HEK293T (cell line): Measurements from ENCODE around the gene SLC26A8.

Experiments
- CTCF ChIA-PET: fragments of 350-600 bp; formaldehyde crosslinking; extraction: SDS; loops from one replicate; lab custom pipeline; 2021; ENCODE audit warnings: antibody characterized with exemption, inconsistent platforms; lab: Yijun Ruan, JAX
- POLR2A ChIA-PET: fragments of 350-600 bp; formaldehyde crosslinking; extraction: SDS; loops from one replicate; lab custom pipeline; 2020; ENCODE audit warnings: antibody characterized with exemption, inconsistent platforms; lab: Yijun Ruan, JAX
- DNase-seq: peaks from one replicate; pipeline ENCODE4 v3.0.0; 2012; ENCODE audit warnings: mixed read lengths; ENCODE audit errors: extremely low spot score
- ARNT ChIP-seq: fragments of 450-650 bp; IDR thresholded peaks from 2 replicates; pipeline ENCODE4 v1.6.1; 2017; ENCODE audit warnings: mild to moderate bottlenecking
- BHLHE40 ChIP-seq: fragments of 450-650 bp; IDR thresholded peaks from 2 replicates; pipeline ENCODE4 v1.6.1; 2016; ENCODE audit warnings: mild to moderate bottlenecking, moderate library complexity, borderline replicate concordance
- CTBP1 ChIP-seq: fragments of 450-650 bp; IDR thresholded peaks from 2 replicates; pipeline ENCODE4 v1.6.1; 2016; ENCODE audit warnings: borderline replicate concordance
- ELF4 ChIP-seq: fragments of 450-650 bp; IDR thresholded peaks from 2 replicates; pipeline ENCODE4 v1.6.1; 2017; ENCODE audit warnings: antibody characterized with exemption
- FOXA1 ChIP-seq: fragments of 450-650 bp; IDR thresholded peaks from 2 replicates; pipeline ENCODE4 v1.6.1; 2016; ENCODE audit warnings: mild to moderate bottlenecking
- FOXK2 ChIP-seq: fragments of 450-650 bp; IDR thresholded peaks from 2 replicates; pipeline ENCODE4 v1.6.1; 2016; ENCODE audit warnings: mild to moderate bottlenecking
- FOXM1 ChIP-seq: fragments of 450-650 bp; IDR thresholded peaks from 2 replicates; pipeline ENCODE4 v1.6.1; 2017; ENCODE audit warnings: mild to moderate bottlenecking, borderline replicate concordance
- HDGF ChIP-seq: fragments of 450-650 bp; IDR thresholded peaks from 2 replicates; pipeline ENCODE4 v1.6.1; 2017; ENCODE audit warnings: antibody characterized with exemption, borderline replicate concordance
- L3MBTL2 ChIP-seq: fragments of 450-650 bp; conservative IDR thresholded peaks from 2 replicates; pipeline ENCODE4 v1.6.1; 2016; ENCODE audit warnings: mild to moderate bottlenecking
- LEF1 ChIP-seq: fragments of 450-650 bp; IDR thresholded peaks from 2 replicates; pipeline ENCODE4 v1.6.1; 2017; ENCODE audit warnings: mild to moderate bottlenecking, borderline replicate concordance
- NFRKB ChIP-seq: fragments of 450-650 bp; IDR thresholded peaks from 2 replicates; pipeline ENCODE4 v1.6.1; 2016; ENCODE audit warnings: mild to moderate bottlenecking, moderate library complexity
- SP1 ChIP-seq: fragments of 450-650 bp; IDR thresholded peaks from 2 replicates; pipeline ENCODE4 v1.6.1; 2017
- SUZ12 ChIP-seq: fragments of 450-650 bp; IDR thresholded peaks from 2 replicates; pipeline ENCODE4 v1.6.1; 2016; ENCODE audit warnings: mild to moderate bottlenecking
- TARDBP ChIP-seq: fragments of 450-650 bp; IDR thresholded peaks from 2 replicates; pipeline ENCODE4 v1.6.1; 2016
- ZNF384 ChIP-seq: fragments of 450-650 bp; IDR thresholded peaks from 2 replicates; pipeline ENCODE4 v1.6.1; 2016
- TF ChIP-seq, protein P1 (sequence below): fragments of 450-650 bp; IDR thresholded peaks from 2 replicates; pipeline ENCODE4 v1.6.1; 2016

The SLC26A8 gene, protein sequence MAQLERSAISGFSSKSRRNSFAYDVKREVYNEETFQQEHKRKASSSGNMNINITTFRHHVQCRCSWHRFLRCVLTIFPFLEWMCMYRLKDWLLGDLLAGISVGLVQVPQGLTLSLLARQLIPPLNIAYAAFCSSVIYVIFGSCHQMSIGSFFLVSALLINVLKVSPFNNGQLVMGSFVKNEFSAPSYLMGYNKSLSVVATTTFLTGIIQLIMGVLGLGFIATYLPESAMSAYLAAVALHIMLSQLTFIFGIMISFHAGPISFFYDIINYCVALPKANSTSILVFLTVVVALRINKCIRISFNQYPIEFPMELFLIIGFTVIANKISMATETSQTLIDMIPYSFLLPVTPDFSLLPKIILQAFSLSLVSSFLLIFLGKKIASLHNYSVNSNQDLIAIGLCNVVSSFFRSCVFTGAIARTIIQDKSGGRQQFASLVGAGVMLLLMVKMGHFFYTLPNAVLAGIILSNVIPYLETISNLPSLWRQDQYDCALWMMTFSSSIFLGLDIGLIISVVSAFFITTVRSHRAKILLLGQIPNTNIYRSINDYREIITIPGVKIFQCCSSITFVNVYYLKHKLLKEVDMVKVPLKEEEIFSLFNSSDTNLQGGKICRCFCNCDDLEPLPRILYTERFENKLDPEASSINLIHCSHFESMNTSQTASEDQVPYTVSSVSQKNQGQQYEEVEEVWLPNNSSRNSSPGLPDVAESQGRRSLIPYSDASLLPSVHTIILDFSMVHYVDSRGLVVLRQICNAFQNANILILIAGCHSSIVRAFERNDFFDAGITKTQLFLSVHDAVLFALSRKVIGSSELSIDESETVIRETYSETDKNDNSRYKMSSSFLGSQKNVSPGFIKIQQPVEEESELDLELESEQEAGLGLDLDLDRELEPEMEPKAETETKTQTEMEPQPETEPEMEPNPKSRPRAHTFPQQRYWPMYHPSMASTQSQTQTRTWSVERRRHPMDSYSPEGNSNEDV

DNA sequence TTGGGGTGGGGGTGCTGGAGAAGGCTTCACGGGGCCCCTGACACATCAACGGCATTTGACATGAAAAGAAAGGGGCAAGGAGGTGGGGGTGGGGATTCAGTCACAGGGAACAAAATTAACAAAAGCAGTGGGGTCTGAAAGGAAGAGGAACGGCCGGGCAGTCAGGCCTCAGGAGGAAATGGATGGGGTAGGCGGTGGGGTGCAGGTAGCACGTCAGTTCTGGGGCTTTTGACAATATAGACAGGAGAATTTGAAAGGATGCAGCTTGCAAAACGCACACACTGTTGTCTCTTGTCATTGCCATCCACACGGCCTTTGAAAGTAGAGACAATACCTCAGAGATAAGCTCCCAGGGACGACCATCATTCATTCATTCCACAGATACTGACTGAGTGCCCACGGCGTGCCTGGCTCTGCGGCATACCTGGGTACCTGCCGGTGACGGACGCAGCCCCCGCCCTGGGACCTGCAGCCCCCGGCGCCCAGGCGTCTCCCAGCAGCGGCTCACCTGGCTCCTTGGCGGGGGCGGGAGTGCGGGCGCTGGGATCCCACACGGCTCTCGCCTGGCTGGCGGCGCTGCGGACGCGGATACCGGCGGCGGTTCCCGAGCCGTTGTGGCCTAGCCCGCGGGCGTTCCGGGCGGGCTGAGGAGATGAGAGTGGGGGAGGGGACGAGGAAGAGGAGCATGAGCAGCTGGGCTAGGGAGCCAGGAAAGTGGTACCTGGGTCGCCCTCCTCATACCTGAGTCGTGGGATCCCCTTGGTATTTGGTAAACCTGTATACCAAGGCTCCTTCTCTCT, at the start of gene SLC26A8:
Gene SLC26A8, minus strand, starts transcription at position 646 of the 800 bp plus-strand sequence. CDS start 4,934 bp downstream, outside the sequence.
- no peak for DNase-seq
- ChIA-PET CTCF (interaction anchor here (0.5 kb wide), 1 partner anchor 160 kb away, joined by 4 read pairs; no protein-coding TSS in a partner anchor), POLR2A (no interaction called here)
- TF ChIP-seq LEF1 (no peak), BHLHE40 (no peak), ZNF384 (no peak), ELF4 (no peak), SP1 (no peak), NFRKB (no peak), CTBP1 (no peak), FOXA1 (no peak), HDGF (no peak), FOXK2 (no peak), TARDBP (no peak)
- TF ChIP-seq, protein P1, sequence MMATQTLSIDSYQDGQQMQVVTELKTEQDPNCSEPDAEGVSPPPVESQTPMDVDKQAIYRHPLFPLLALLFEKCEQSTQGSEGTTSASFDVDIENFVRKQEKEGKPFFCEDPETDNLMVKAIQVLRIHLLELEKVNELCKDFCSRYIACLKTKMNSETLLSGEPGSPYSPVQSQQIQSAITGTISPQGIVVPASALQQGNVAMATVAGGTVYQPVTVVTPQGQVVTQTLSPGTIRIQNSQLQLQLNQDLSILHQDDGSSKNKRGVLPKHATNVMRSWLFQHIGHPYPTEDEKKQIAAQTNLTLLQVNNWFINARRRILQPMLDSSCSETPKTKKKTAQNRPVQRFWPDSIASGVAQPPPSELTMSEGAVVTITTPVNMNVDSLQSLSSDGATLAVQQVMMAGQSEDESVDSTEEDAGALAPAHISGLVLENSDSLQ = no peak

DNA sequence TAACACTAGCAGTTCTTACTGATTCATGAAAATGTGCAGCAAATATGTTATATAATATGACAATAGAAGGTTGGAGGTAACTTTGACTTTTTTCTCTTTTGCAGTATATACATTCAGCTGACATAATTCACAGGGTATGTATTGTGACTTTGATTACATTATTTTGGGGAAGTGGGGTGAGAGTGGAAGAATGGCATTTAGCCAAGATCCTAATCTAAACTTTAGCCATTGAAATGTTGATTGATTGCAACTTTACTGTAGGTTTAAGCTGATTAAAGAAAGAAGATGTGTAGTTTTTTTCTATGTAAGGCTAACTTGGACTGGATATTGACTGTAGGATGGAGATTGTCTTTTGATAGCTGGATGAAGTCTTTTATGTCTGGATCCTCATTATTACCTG, 49.1 kb upstream of the SLC26A8 start:
- no peak for DNase-seq
- CTCF ChIA-PET = interaction anchor here (0.6 to 1.7 kb wide), 5 partner anchors 21 to 799 kb away, joined by 3 to 5 read pairs (median 4); no protein-coding TSS in a partner anchor
- POLR2A ChIA-PET = interaction anchor here (0.9 kb wide), 1 partner anchor 45 kb away, joined by 4 read pairs; no protein-coding TSS in a partner anchor
- TF ChIP-seq ARNT = no peak

DNA sequence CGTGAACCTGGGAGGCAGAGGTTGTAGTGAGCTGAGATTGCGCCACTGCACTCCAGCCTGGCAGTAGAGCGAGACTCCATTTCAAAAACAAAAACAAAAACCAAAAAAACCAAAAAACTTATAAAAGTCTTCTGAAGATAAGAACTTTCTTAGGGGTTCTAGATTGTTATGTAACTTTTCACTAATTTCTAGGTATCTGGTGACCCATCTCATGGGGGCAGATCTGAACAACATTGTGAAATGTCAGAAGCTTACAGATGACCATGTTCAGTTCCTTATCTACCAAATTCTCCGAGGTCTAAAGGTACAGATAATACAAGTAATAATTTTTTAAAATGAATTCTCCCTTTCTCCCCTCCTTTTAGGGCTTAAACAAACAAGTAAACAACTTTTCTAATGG, 48.2 kb upstream of the SLC26A8 start:
- ChIA-PET POLR2A (no interaction called here), CTCF (interaction anchor here (1.7 kb wide), 1 partner anchor 22 kb away, joined by 4 read pairs; no protein-coding TSS in a partner anchor)
- TF ChIP-seq FOXK2 = no peak
- TF ChIP-seq TARDBP = no peak
- no peak for TF ChIP-seq SUZ12
- TF ChIP-seq ZNF384 = no peak
- no peak for TF ChIP-seq FOXM1
- TF ChIP-seq LEF1 = no peak
- no peak for TF ChIP-seq HDGF
- no peak for TF ChIP-seq NFRKB
- DNase-seq = no peak

DNA sequence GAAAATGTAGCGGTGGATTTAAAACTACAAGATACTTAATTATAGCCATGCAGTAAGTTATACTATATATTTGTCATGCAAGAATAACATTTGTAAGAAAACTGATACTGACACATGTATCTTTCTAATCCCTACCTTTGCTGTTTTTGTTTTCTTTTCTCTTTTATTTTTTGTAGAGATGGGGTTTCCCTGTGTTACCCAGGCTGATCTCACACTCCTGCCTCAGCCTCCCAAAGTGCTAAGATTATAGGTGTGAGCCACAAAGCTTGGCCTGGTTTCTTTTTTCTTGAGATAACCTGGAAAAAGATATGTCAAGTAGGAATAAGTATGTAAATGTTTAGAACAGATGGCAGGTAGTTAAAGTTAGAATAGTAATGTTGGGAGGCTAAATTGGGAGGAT, 47.3 kb upstream of the SLC26A8 start:
- CTCF ChIA-PET = no interaction called here
- POLR2A ChIA-PET = no interaction called here
- DNase-seq = no peak
- TF ChIP-seq FOXM1 (no peak), FOXK2 (no peak), ELF4 (no peak), NFRKB (no peak), TARDBP (no peak), FOXA1 (no peak), LEF1 (no peak), SP1 (no peak), ZNF384 (no peak), SUZ12 (no peak), L3MBTL2 (no peak), ARNT (no peak), CTBP1 (no peak), BHLHE40 (no peak)
- TF ChIP-seq, protein P1 = no peak

DNA sequence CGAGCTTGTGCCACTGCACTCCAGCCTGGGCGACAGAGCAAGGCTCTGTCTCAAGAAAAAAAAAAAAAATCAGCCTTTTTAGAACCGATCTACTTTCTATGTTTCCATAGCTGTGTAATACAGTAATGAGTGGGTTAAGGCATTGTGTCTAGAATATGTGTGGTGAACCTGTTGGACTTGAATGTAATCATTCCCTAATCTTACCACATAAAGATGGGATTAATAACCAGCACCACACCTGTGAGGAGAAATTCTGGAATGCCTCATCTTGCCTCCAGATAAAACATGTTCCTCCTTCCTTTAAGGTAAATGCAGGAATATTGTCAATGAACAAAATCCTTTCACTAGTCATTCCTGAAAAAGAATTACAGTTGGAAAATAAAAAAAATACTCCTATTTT, 46.8 kb upstream of the SLC26A8 start:
- POLR2A ChIA-PET = no interaction called here
- CTCF ChIA-PET = no interaction called here
- no peak for DNase-seq
- TF ChIP-seq TARDBP (no peak), CTBP1 (no peak), HDGF (no peak), SP1 (no peak), FOXK2 (no peak), ARNT (no peak), NFRKB (no peak), LEF1 (no peak), BHLHE40 (no peak), SUZ12 (no peak), ELF4 (no peak), FOXM1 (no peak), FOXA1 (no peak), ZNF384 (no peak), L3MBTL2 (no peak)
- TF ChIP-seq, protein P1 = no peak
